SU-DHL-6 (cell line): ENCODE results near the gene PINK1.

Experiments
- H2AFZ ChIP-seq: fragments of 200-600 bp; sonication (generic); 2 replicates; pipeline ENCODE4 v1.6.1; 2014; ENCODE audit warnings: low read depth, mild to moderate bottlenecking, moderate library complexity, mixed read lengths, antibody characterized with exemption, low read length; ENCODE audit not compliant: severe bottlenecking
- H3F3A ChIP-seq: fragments of 200-600 bp; shearing (Covaris generic); 2 replicates; pipeline ENCODE4 v1.6.0; 2016; ENCODE audit warnings: antibody characterized with exemption, mild to moderate bottlenecking; ENCODE audit not compliant: insufficient read depth
- H3K27ac ChIP-seq: fragments of 200-600 bp; sonication (generic); 2 replicates; pipeline ENCODE4 v1.5.1; 2016; ENCODE audit warnings: low read depth, mild to moderate bottlenecking, low read length, moderate library complexity, mixed read lengths
- H3K27me3 ChIP-seq: fragments of 200-600 bp; sonication (generic), shearing (Covaris generic); 2 replicates; pipeline ENCODE4 v1.6.0; 2014; ENCODE audit warnings: mild to moderate bottlenecking, low read length
- H3K36me3 ChIP-seq: fragments of 200-600 bp; sonication (generic); 2 replicates; pipeline ENCODE4 v1.6.1; 2014; ENCODE audit warnings: mild to moderate bottlenecking, low read length, mixed read lengths
- H3K4me2 ChIP-seq: fragments of 300-600, 200-600 bp; shearing (Covaris generic), sonication (generic); 2 replicates; pipeline ENCODE4 v1.6.0; 2014; ENCODE audit warnings: low read length, low read depth, mild to moderate bottlenecking; ENCODE audit not compliant: poor library complexity, severe bottlenecking
- H3K4me3 ChIP-seq: fragments of 200-600 bp; sonication (generic); 2 replicates; pipeline ENCODE4 v1.5.1; 2014; ENCODE audit warnings: antibody characterized with exemption, low read length, mild to moderate bottlenecking, mixed read lengths; ENCODE audit not compliant: insufficient read depth, poor library complexity, severe bottlenecking
- H3K79me2 ChIP-seq: fragments of 200-600 bp; sonication (generic); 2 replicates; pipeline ENCODE4 v1.6.1; 2014; ENCODE audit warnings: mild to moderate bottlenecking, low read length, moderate library complexity; ENCODE audit not compliant: insufficient read depth
- H3K9ac ChIP-seq: fragments of 200-600 bp; sonication (generic); 2 replicates; pipeline ENCODE4 v1.7.0; 2014; ENCODE audit warnings: mild to moderate bottlenecking, low read length
- H3K9me2 ChIP-seq: fragments of 200-600 bp; sonication (generic); replicated peaks from 2 replicates; pipeline ENCODE4 v1.6.1; 2014; ENCODE audit warnings: low read length; ENCODE audit not compliant: insufficient read depth
- H3K9me3 ChIP-seq: fragments of 200-600 bp; sonication (generic); 2 replicates; pipeline ENCODE4 v1.6.1; 2014; ENCODE audit warnings: low read length, mixed read lengths; ENCODE audit not compliant: insufficient read depth
- H4K20me1 ChIP-seq: fragments of 200-600 bp; sonication (generic); 2 replicates; pipeline ENCODE4 v1.6.1; 2014; ENCODE audit warnings: low read depth, mild to moderate bottlenecking, antibody characterized with exemption, low read length, moderate library complexity, mixed read lengths
- CTCF ChIP-seq: fragments of 200-600 bp; sonication (generic); IDR thresholded peaks from one replicate; pipeline ENCODE4 v1.5.1; 2017; ENCODE audit warnings: antibody characterized with exemption, mild to moderate bottlenecking, low read length, moderate library complexity; ENCODE audit not compliant: insufficient read depth, poor library complexity, severe bottlenecking
- EZH2phosphoT487 ChIP-seq: fragments of 200-600 bp; sonication (generic), shearing (Covaris generic); conservative IDR thresholded peaks from 2 replicates; pipeline ENCODE4 v1.6.1; 2018; ENCODE audit warnings: mild to moderate bottlenecking, antibody characterized with exemption, low read length, moderate library complexity, mixed read lengths

PINK1 gene

GRCh38 chr1:20652300-20652699 is 19.0 kb downstream of the PINK1 start:
- H4K20me1 ChIP-seq = no peaks in the 10 kb centered on the region
- H2AFZ ChIP-seq = no peak overlapping the region
- no peaks in the 10 kb centered on the region for H3K9me3 ChIP-seq
- no peaks in the 10 kb centered on the region for H3K27me3 ChIP-seq
- H3F3A ChIP-seq = no peaks in the 10 kb centered on the region
- H3K36me3 ChIP-seq = peaks cover 6% of the 10 kb centered on the region; the same call in 1 of the 2 replicates
- no peak overlapping the region for H3K4me3 ChIP-seq
- H3K27ac ChIP-seq = no peak overlapping the region
- H3K9me2 ChIP-seq = no peaks in the 10 kb centered on the region
- H3K9ac ChIP-seq = no peak overlapping the region
- no peak for TF ChIP-seq EZH2phosphoT487
- TF ChIP-seq CTCF = no peak
- peaks cover 9% of the 10 kb centered on the region for H3K79me2 ChIP-seq
- no peak overlapping the region for H3K4me2 ChIP-seq

GRCh38 chr1:20654104-20654690 is 20.9 kb downstream of the PINK1 start:
- Histone ChIP-seq H2AFZ (no peak overlapping the region), H3K9me2 (no peaks in the 10 kb centered on the region), H3K27ac (no peak overlapping the region), H4K20me1 (no peaks in the 10 kb centered on the region), H3K9me3 (no peaks in the 10 kb centered on the region), H3K27me3 (no peaks in the 10 kb centered on the region), H3K36me3 (peaks cover 6% of the 10 kb centered on the region), H3K79me2 (peaks cover 22% of the 10 kb centered on the region), H3K4me3 (no peak overlapping the region), H3F3A (no peaks in the 10 kb centered on the region), H3K4me2 (no peak overlapping the region), H3K9ac (no peak overlapping the region)
- no peak for TF ChIP-seq EZH2phosphoT487
- TF ChIP-seq CTCF = no peak

GRCh38 chr1:20657024-20657423 is 23.8 kb downstream of the PINK1 start:
- H3F3A ChIP-seq = no peaks in the 10 kb centered on the region
- H3K4me2 ChIP-seq = no peak overlapping the region
- no peak overlapping the region for H3K27ac ChIP-seq
- H3K36me3 ChIP-seq = peaks cover 4% of the 10 kb centered on the region
- no peak overlapping the region for H2AFZ ChIP-seq
- no peak overlapping the region for H3K4me3 ChIP-seq
- no peaks in the 10 kb centered on the region for H3K9me3 ChIP-seq
- H3K9ac ChIP-seq = no peak overlapping the region
- no peaks in the 10 kb centered on the region for H3K9me2 ChIP-seq
- H3K79me2 ChIP-seq = peaks cover 42% of the 10 kb centered on the region
- H3K27me3 ChIP-seq = no peaks in the 10 kb centered on the region
- TF ChIP-seq EZH2phosphoT487 (no peak), CTCF (no peak)
- no peaks in the 10 kb centered on the region for H4K20me1 ChIP-seq
